Mammary epithelial cell (primary cell): Measurements from ENCODE around the gene KIFC3.

ENCODE experiments used
- CTCF ChIP-seq, 2 donors: IDR thresholded peaks in 1 of 2; conservative IDR thresholded peaks in 1 of 2; 2 replicates each; pipeline ENCODE4 v1.5.1; 2011 to 2012; ENCODE audit warnings: inconsistent platforms in 2 of 2, low read length in 2 of 2, mild to moderate bottlenecking in 2 of 2, control low read depth in 1 of 2, low read depth in 1 of 2; ENCODE audit not compliant: insufficient read depth in 1 of 2; ENCODE audit errors: extremely low read depth in 1 of 2
- EZH2 ChIP-seq: IDR thresholded peaks from 2 replicates; pipeline ENCODE4 v1.6.1; 2012; ENCODE audit warnings: low read length, inconsistent platforms, borderline replicate concordance

DNA sequence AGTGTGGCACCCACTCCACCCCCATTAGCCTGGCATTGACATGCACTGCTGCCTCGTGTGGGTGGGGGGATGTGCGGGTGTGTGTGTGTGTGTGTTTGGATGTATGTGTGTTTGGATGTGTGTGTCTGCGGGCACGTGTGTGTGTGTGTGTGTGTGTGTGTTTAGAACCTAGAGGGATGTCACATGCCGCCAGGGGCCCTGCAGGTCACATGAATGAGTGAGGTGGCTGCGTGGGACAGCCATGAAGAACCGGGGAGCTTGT, 57.7 kb downstream of the KIFC3 start:
- TF ChIP-seq CTCF (conservative IDR thresholded peaks at IDR 0.05 in 1 of 2, IDR thresholded peaks at IDR 0.05 in 1 of 2; ENCODE audit: extremely low read depth in 1 of 2, insufficient read depth in 1 of 2, low read depth in 1 of 2, low read length in 2 of 2) (no peak), EZH2 (no peak)
